IPS-NIHi7 (cell line): ENCODE results near the gene CTAG1A.
"Not testable (repeated sequence)": the region's sequence is repeated elsewhere in the genome, so short reads cannot be mapped to it uniquely, and the experiment has no call there.

Experiments
- DNase-seq: peaks from one replicate; pipeline ENCODE4 v3.0.0; 2012; ENCODE audit warnings: mixed read lengths; ENCODE audit errors: extremely low spot score

CTAG1A gene

GRCh38 chrX:154584585-154585183, at the start of gene CTAG1A:
TSS of gene CTAG1A (plus strand) at chrX:154585133. CDS start at chrX:154585207, 74 bp downstream.
- DNase-seq = not testable (repeated sequence)

- no peak for DNase-seq
Observed at GRCh38 chrX:154535892-154536291, 49.0 kb upstream of the CTAG1A start.

GRCh38 chrX:154539077-154539476, 45.9 kb upstream of the CTAG1A start:
- no peak for DNase-seq

GRCh38 chrX:154540365-154540764, 44.6 kb upstream of the CTAG1A start:
- not testable (repeated sequence) for DNase-seq

GRCh38 chrX:154540897-154541535, 43.9 kb upstream of the CTAG1A start:
- DNase-seq = no peak

- no peak for DNase-seq
Observed at GRCh38 chrX:154541589-154541895, 43.4 kb upstream of the CTAG1A start.

GRCh38 chrX:154541896-154542722, 42.8 kb upstream of the CTAG1A start:
- no peak for DNase-seq

- no peak for DNase-seq
Observed at GRCh38 chrX:154542723-154543424, 42.1 kb upstream of the CTAG1A start.

GRCh38 chrX:154545673-154546274, 39.2 kb upstream of the CTAG1A start:
- no peak for DNase-seq

GRCh38 chrX:154546354-154547244, 38.3 kb upstream of the CTAG1A start, which contains the start of gene G6PD:
TSS of gene G6PD (minus strand) at chrX:154546846. CDS start at chrX:154546155, 691 bp downstream.
- DNase-seq = peak; percentile 86

GRCh38 chrX:154547245-154548027, 37.5 kb upstream of the CTAG1A start, which contains the start of gene IKBKG:
TSS of gene IKBKG (plus strand) at chrX:154547620. CDS start at chrX:154552003, 4,383 bp downstream.
- DNase-seq = peak; percentile 87

- no peak for DNase-seq
Observed at GRCh38 chrX:154548028-154548316, 37.0 kb upstream of the CTAG1A start.

GRCh38 chrX:154549766-154550165, 35.2 kb upstream of the CTAG1A start:
- no peak for DNase-seq

- DNase-seq = not testable (repeated sequence)
Observed at GRCh38 chrX:154552112-154552806, 32.7 kb upstream of the CTAG1A start.

- not testable (repeated sequence) for DNase-seq
Observed at GRCh38 chrX:154558060-154558690, 26.8 kb upstream of the CTAG1A start.

GRCh38 chrX:154558896-154559295, 26.0 kb upstream of the CTAG1A start:
- DNase-seq = not testable (repeated sequence)

- DNase-seq = not testable (repeated sequence)
Observed at GRCh38 chrX:154560326-154560725, 24.6 kb upstream of the CTAG1A start.

- not testable (repeated sequence) for DNase-seq
Observed at GRCh38 chrX:154562295-154562694, 22.6 kb upstream of the CTAG1A start.

- not testable (repeated sequence) for DNase-seq
Observed at GRCh38 chrX:154570361-154570760, 14.6 kb upstream of the CTAG1A start.
